ENCODE measurements around the gene TTLL9.

The TTLL9 gene

GRCh38 chr20:31975874-31976273 is 105.4 kb downstream of the TTLL9 start:
- ATAC-seq = no peak
- TF ChIP-seq CREB5 (CRISPR knock-in tag; IDR thresholded peaks at IDR 0.05; ENCODE audit: low read depth) = no peak
- no peak for TF ChIP-seq ZNF565 (CRISPR knock-in tag; conservative IDR thresholded peaks at IDR 0.05; ENCODE audit: low read depth)
- no peak for TF ChIP-seq PATZ1 (CRISPR knock-in tag; IDR thresholded peaks at IDR 0.05; ENCODE audit: borderline replicate concordance)
- TF ChIP-seq ZFP30 (CRISPR knock-in tag; IDR thresholded peaks at IDR 0.05) = no peak
- TF ChIP-seq GLIS3 (CRISPR knock-in tag; IDR thresholded peaks at IDR 0.05) = no peak
- no peak for TF ChIP-seq ZFP3 (CRISPR knock-in tag; IDR thresholded peaks at IDR 0.05)
- no peak for TF ChIP-seq ESRRG (CRISPR knock-in tag; IDR thresholded peaks at IDR 0.05)
- no peak for TF ChIP-seq CSDC2 (CRISPR knock-in tag; IDR thresholded peaks at IDR 0.05)
- no peak for TF ChIP-seq TCF4 (CRISPR knock-in tag; IDR thresholded peaks at IDR 0.05; ENCODE audit: borderline replicate concordance)
- no peak for TF ChIP-seq CSRNP3 (CRISPR knock-in tag; IDR thresholded peaks at IDR 0.05)
- TF ChIP-seq POU6F1 (CRISPR knock-in tag; IDR thresholded peaks at IDR 0.05; ENCODE audit: borderline replicate concordance, low read depth) = no peak
- no peak for TF ChIP-seq SNAI2 (CRISPR knock-in tag; IDR thresholded peaks at IDR 0.05)
- no peak for TF ChIP-seq OSR1 (CRISPR knock-in tag; IDR thresholded peaks at IDR 0.05)
- TF ChIP-seq TSHZ2 (CRISPR knock-in tag; IDR thresholded peaks at IDR 0.05) = no peak
- TF ChIP-seq ZC3H10 (CRISPR knock-in tag; IDR thresholded peaks at IDR 0.05) = no peak
- no peak for TF ChIP-seq TOX (CRISPR knock-in tag; IDR thresholded peaks at IDR 0.05; ENCODE audit: borderline replicate concordance)
- no peak for TF ChIP-seq BACH2 (CRISPR knock-in tag; IDR thresholded peaks at IDR 0.05; ENCODE audit: borderline replicate concordance)
- TF ChIP-seq ISL1 (CRISPR knock-in tag; IDR thresholded peaks at IDR 0.05) = no peak
- TF ChIP-seq RARB (CRISPR knock-in tag; IDR thresholded peaks at IDR 0.05) = no peak
- TF ChIP-seq ZNF70 (CRISPR knock-in tag; IDR thresholded peaks at IDR 0.05) = no peak

GRCh38 chr20:31977080-31977479 is 106.6 kb downstream of the TTLL9 start:
- no peak for ATAC-seq
- TF ChIP-seq PATZ1 (CRISPR knock-in tag; IDR thresholded peaks at IDR 0.05; ENCODE audit: borderline replicate concordance) = no peak
- no peak for TF ChIP-seq GLIS3 (CRISPR knock-in tag; IDR thresholded peaks at IDR 0.05)
- TF ChIP-seq ZC3H10 (CRISPR knock-in tag; IDR thresholded peaks at IDR 0.05) = no peak
- TF ChIP-seq CSRNP3 (CRISPR knock-in tag; IDR thresholded peaks at IDR 0.05) = no peak
